AG10803 (cell line): ENCODE measurements around the gene CNTNAP2.

Source experiments
- DNase-seq: peaks from one replicate; pipeline ENCODE4 v3.0.0; 2010; ENCODE audit warnings: low read depth
- H3K4me3 ChIP-seq: 2 replicates; pipeline ENCODE4 v1.5.1; 2011; ENCODE audit warnings: mild to moderate bottlenecking, low read length, control low read depth
- CTCF ChIP-seq: conservative IDR thresholded peaks from 2 replicates; pipeline ENCODE4 v1.5.1; 2011; ENCODE audit warnings: mild to moderate bottlenecking, low read length, control low read depth, inconsistent platforms

The CNTNAP2 gene

GRCh38 chr7:146960773-146961391, 844.3 kb downstream of the CNTNAP2 start:
- no peak overlapping the region for H3K4me3 ChIP-seq
- DNase-seq = no peak
- no peak for TF ChIP-seq CTCF

DNA sequence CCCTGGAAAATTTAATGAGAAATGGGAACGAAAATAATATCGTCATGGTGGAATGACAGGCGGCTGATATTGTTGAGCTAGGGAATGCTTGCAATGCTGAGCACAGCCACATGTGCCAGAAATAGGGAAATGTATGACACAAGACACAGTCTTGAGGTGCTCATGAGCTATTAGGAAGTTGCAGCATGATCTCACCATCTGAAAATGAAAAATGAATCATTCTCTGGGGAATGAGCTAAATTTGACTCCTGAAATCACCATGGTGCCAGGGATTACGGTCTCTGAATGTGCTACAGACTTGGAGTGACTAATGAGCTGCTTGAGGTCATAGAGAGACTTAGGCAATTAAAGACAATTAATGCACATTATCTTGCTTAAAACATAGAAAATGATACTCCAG, 845.0 kb downstream of the CNTNAP2 start:
- no peak; the same call in 1 of the 2 replicates for TF ChIP-seq CTCF
- no peak overlapping the region for H3K4me3 ChIP-seq
- DNase-seq = peak; percentile 93

DNA sequence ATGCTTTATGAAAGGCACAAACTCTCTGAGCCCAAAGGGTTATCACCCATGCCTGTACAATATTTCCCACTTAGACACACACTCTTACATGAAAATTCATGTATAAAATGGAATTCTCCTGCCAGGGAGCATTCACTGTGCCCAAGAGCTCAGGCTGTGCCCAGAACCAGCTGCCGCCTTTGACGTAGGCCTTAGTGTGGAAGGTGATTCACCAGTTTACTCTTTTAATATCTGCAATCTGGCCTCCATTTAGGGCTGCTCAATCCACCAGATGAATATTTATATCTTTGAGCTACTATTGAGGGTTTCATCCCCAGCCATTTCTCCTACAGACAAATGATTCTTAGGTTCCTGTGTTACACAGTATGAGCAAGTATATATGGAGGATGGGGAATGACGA, 849.7 kb downstream of the CNTNAP2 start:
- H3K4me3 ChIP-seq = no peak overlapping the region
- no peak for DNase-seq
- TF ChIP-seq CTCF = no peak

- no peak overlapping the region for H3K4me3 ChIP-seq
- no peak for DNase-seq
- TF ChIP-seq CTCF = no peak
Observed at GRCh38 chr7:146982482-146982881, 865.9 kb downstream of the CNTNAP2 start.

- no peak for TF ChIP-seq CTCF
- no peak overlapping the region for H3K4me3 ChIP-seq
- DNase-seq = no peak
Observed at GRCh38 chr7:146991596-146991995, 875.0 kb downstream of the CNTNAP2 start.

- no peak for TF ChIP-seq CTCF
- H3K4me3 ChIP-seq = no peak overlapping the region
- DNase-seq = no peak
Observed at GRCh38 chr7:146993764-146994163, 877.2 kb downstream of the CNTNAP2 start.

DNA sequence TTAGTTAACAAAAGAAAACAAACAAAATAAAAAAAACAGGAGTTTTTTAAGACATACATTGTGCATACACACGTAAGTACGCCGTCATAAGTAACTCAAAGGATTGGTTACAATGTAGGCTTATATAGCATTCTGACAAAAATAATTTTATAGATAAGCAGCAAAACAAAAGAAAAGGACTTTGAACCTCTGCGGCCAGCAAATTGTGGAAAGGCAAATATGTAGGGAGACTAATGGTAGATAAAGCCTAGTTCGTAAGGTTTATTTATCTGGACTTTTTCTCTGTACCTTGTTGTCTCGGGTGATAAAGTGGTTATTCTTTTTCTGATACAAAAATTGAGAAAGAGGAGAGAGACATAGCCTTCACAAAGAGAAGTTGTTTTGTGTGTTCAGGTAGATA, 891.9 kb downstream of the CNTNAP2 start:
- TF ChIP-seq CTCF = no peak

More for the DNA sequence above, 891.9 kb downstream of the CNTNAP2 start:
- H3K4me3 ChIP-seq = no peak overlapping the region
- no peak for DNase-seq
